Measurements from ENCODE around the gene USP15. TPM values are rescaled to one million over a fixed set of nuclear protein-coding genes. Genes with fewer than 3 reads are reported as not detected.
A peak's percentile ranks its signal among the peaks of the same experiment; 100 is the strongest.

USP15 gene
- total RNA-seq, 1 donor from 2014 or later = 74.2 TPM

DNA sequence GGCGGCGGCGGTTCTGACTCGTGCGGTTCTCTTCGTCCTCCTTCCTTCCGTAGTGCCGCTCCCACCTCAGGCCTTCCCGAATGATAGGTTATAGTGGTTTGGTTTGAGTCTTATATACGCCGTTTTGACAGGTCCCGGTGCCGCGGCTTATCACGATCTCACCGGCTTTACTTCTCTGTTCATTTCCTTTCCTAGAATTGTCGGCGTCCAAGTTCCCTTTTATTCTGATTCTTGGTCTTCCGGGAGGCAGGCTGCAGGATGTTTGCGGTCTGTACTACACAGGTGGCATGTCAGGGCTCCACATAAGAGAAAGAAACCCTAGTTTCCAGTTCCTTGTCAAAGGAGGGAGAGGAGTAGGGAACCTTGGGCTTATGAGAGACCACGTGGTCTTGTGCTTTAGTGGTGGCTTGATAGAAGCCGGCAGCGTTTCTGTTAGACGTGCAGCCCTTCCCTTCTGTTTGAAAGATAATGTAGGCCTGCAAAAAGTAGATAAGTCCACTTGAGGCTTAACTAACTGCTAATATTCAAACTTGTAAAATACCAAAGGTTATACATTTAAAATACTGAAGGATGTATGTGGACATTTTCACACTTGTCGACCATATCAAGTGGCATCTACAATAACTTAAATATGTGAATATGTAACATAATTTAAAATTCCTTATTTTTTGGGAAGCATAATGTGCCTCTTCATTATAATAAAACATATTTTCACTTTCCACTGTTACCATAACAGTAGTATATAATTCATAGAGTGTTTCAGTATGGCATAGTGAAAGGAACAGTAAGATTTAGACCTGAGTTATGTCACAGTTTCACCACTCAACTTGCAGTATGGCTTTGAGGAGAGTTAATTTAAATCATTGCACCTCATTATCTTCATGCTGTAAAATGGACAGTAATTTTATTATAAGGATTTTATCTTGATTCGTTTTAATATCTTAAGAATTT, 804 bp downstream of the USP15 start:
- peak in 1 of 2 donors; percentile 29 for TF ChIP-seq POLR2AphosphoS5 (IDR thresholded peaks at IDR 0.05; ENCODE audit: insufficient read depth in 1 of 2, low read depth in 1 of 2)
- TF ChIP-seq, protein P1, sequence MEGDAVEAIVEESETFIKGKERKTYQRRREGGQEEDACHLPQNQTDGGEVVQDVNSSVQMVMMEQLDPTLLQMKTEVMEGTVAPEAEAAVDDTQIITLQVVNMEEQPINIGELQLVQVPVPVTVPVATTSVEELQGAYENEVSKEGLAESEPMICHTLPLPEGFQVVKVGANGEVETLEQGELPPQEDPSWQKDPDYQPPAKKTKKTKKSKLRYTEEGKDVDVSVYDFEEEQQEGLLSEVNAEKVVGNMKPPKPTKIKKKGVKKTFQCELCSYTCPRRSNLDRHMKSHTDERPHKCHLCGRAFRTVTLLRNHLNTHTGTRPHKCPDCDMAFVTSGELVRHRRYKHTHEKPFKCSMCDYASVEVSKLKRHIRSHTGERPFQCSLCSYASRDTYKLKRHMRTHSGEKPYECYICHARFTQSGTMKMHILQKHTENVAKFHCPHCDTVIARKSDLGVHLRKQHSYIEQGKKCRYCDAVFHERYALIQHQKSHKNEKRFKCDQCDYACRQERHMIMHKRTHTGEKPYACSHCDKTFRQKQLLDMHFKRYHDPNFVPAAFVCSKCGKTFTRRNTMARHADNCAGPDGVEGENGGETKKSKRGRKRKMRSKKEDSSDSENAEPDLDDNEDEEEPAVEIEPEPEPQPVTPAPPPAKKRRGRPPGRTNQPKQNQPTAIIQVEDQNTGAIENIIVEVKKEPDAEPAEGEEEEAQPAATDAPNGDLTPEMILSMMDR (IDR thresholded peaks at IDR 0.05) = no peak
- DNase-seq (ENCODE audit: extremely low spot score in 2 of 2) = no peak
- peak overlapping the region; percentile 94 to 98 for H3K4me3 ChIP-seq
- no peaks in the 10 kb centered on the region for H3K36me3 ChIP-seq
- no peaks in the 10 kb centered on the region for H3K27me3 ChIP-seq
- intact Hi-C loops (cut with DNase I) = no loop called here
- H3K4me1 ChIP-seq = peaks cover 54% of the 10 kb centered on the region
- H3K27ac ChIP-seq = peak overlapping the region; percentile 95
- no peaks in the 10 kb centered on the region for H3K9me3 ChIP-seq

DNA sequence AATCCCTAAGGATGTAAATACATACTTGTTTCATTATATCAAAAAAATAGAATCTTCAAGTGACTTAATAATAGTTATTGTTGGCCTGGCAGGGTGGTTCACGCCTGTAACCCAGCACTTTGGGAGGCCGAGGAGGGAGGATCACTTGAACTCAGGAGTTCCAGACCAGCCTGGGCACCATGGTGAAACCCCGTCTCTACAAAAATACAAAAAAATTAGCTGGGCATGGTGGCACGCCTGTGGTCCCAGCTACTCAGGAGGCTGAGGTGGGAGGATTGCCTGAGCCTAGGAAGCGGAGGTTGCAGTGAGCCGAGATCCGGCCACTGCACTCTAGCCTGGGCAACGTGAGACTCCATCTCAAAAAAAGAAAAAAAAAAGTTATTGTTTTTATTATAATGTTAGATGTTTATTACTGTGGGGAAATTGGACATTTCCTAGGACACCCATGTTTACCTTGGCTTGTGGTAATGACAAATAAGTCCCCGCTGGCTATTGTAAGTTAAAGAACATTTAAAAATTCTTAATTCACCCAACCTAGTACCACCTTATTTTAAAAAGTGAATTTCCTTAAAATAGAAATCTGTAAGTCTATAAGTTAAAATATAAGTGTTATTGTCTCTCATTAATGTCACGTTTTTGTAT, 1.8 kb downstream of the USP15 start:
- TF ChIP-seq POLR2AphosphoS5 (IDR thresholded peaks at IDR 0.05; ENCODE audit: insufficient read depth in 1 of 2, low read depth in 1 of 2) = no peak
- no peaks in the 10 kb centered on the region for H3K36me3 ChIP-seq
- peaks cover 64% of the 10 kb centered on the region for H3K4me1 ChIP-seq
- intact Hi-C loops (cut with DNase I) = no loop called here
- DNase-seq (ENCODE audit: extremely low spot score in 2 of 2) = no peak
- H3K27me3 ChIP-seq = no peaks in the 10 kb centered on the region
- H3K9me3 ChIP-seq = no peaks in the 10 kb centered on the region
- peak overlapping the region in 1 of 2 donors; percentile 98 for H3K4me3 ChIP-seq
- H3K27ac ChIP-seq = no peak overlapping the region

DNA sequence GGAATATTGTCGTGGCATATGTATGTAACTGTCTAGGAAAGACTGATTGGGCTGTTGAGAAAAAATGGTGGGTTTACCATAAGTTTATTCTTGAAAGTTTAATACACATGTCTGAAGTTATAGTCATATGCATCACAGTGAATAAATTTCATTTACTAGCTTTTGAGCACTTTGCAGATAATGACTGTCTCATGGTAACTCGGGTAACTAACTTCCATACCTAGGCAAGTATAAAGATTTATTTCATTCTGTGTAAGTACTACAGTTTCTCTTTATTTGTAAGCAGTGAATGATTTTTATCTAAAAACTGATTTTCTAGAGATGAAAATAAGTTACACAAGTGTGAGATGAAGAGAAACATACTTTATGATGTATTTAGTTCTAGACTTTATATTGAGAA, 3.0 kb downstream of the USP15 start:
- intact Hi-C loops (cut with DNase I) = no loop called here
- no peak for DNase-seq (ENCODE audit: extremely low spot score in 2 of 2)
- H3K27ac ChIP-seq = no peak overlapping the region
- H3K27me3 ChIP-seq = no peaks in the 10 kb centered on the region
- no peaks in the 10 kb centered on the region for H3K36me3 ChIP-seq
- no peaks in the 10 kb centered on the region for H3K9me3 ChIP-seq
- H3K4me1 ChIP-seq = peaks cover 74% of the 10 kb centered on the region
- no peak overlapping the region for H3K4me3 ChIP-seq
- TF ChIP-seq, protein P1 (IDR thresholded peaks at IDR 0.05) = no peak
- TF ChIP-seq POLR2AphosphoS5 (IDR thresholded peaks at IDR 0.05; ENCODE audit: insufficient read depth in 1 of 2, low read depth in 1 of 2) = no peak
- TF ChIP-seq POLR2A (IDR thresholded peaks at IDR 0.05) = no peak

DNA sequence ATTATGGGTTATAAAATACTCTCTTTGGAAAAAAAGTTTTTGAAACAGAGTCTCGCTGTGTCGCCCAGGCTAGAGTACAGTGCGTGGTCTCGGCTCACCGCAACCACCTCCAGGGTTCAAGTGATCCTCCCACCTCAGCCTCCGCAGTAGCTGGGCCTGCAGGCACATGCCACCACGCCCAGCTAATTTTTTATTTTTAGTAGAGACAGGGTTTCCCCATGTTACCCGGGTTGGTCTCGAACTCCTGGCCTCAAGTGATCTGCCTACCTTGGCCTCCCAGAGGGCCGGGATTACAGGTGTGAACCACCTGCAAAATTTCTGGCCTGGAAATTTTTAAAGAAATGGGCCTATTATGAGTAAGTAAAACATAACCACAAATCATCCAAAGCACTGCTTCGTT, 3.8 kb downstream of the USP15 start:
- H3K9me3 ChIP-seq = no peaks in the 10 kb centered on the region
- intact Hi-C loops (cut with DNase I) = no loop called here

DNA sequence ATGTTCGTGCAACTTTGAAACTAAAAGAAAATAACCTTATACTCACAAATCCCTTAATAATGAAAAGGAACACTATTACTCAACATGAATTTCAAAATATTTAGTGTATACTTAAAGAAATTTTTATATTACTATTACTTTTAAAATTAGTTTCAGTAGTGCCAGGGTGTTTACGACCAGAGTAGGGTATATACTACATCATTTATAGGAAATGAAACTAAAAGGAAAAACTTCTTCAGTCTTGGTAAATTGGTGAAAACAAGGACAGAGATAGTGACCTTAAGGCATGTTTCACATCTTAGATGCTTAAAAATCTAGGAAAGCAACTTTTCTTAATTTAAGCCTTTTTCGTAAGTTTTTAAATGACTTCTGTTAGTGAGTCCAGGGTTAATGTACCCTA, 4.5 kb downstream of the USP15 start:
- no peaks in the 10 kb centered on the region for H3K36me3 ChIP-seq
- TF ChIP-seq POLR2AphosphoS5 (IDR thresholded peaks at IDR 0.05; ENCODE audit: insufficient read depth in 1 of 2, low read depth in 1 of 2) = no peak
- TF ChIP-seq POLR2A (IDR thresholded peaks at IDR 0.05) = no peak
- TF ChIP-seq, protein P1 (IDR thresholded peaks at IDR 0.05) = no peak
- intact Hi-C loops (cut with DNase I) = no loop called here
- no peak overlapping the region for H3K4me3 ChIP-seq
- H3K9me3 ChIP-seq = no peaks in the 10 kb centered on the region
- peaks cover 78% of the 10 kb centered on the region for H3K4me1 ChIP-seq
- no peak overlapping the region for H3K27ac ChIP-seq
- DNase-seq (ENCODE audit: extremely low spot score in 2 of 2) = no peak
- no peaks in the 10 kb centered on the region for H3K27me3 ChIP-seq

More for the DNA sequence above, 3.8 kb downstream of the USP15 start:
- Histone ChIP-seq H3K4me3 (no peak overlapping the region), H3K27ac (no peak overlapping the region), H3K36me3 (no peaks in the 10 kb centered on the region), H3K4me1 (peaks cover 77% of the 10 kb centered on the region), H3K27me3 (no peaks in the 10 kb centered on the region)
- TF ChIP-seq, protein P1 (IDR thresholded peaks at IDR 0.05) = no peak
- no peak for TF ChIP-seq POLR2A (IDR thresholded peaks at IDR 0.05)
- no peak for TF ChIP-seq POLR2AphosphoS5 (IDR thresholded peaks at IDR 0.05; ENCODE audit: insufficient read depth in 1 of 2, low read depth in 1 of 2)
- no peak for DNase-seq (ENCODE audit: extremely low spot score in 2 of 2)

All from vagina (tissue), 2 donors.